Mucosa of descending colon (tissue), 3 donors: Measurements from ENCODE around the gene FZR1. TPM values are rescaled to one million over a fixed set of nuclear protein-coding genes. Genes with fewer than 3 reads are reported as not detected.
"Not testable (repeated sequence)": the region's sequence is repeated elsewhere in the genome, so short reads cannot be mapped to it uniquely, and the experiment has no call there.

Source experiments
- ATAC-seq: fragments of 200-7000 bp; cut with Tn5 transposase; one replicate; pipeline ENCODE4 v1.9.1; 2020; ENCODE audit warnings: mild to moderate bottlenecking, moderate library complexity
- DNase-seq, 3 donors: peaks; one replicate each; pipeline ENCODE4 v3.0.0-alpha.2; 2020
- H3K36me3 ChIP-seq: fragments of 200-600 bp; one replicate; pipeline ENCODE4 v1.8.0; 2021; ENCODE audit warnings: low read depth, mild to moderate bottlenecking
- H3K4me1 ChIP-seq: fragments of 200-600 bp; one replicate; pipeline ENCODE4 v1.8.0; 2021; ENCODE audit warnings: low read depth, mild to moderate bottlenecking
- H3K4me3 ChIP-seq: fragments of 200-600 bp; one replicate; pipeline ENCODE4 v1.8.0; 2021; ENCODE audit warnings: mild to moderate bottlenecking
- H3K9me3 ChIP-seq: fragments of 200-600 bp; one replicate; pipeline ENCODE4 v1.8.0; 2021; ENCODE audit warnings: mild to moderate bottlenecking
- intact Hi-C, 2 donors: fragments of 100-400 bp; cut with DNase I in 1 of 2; cut with micrococcal nuclease in 1 of 2; formaldehyde crosslinking; loops; one replicate each; pipeline versions ENCODE4 v1.11.0 to v1.11.1; 2022; cut with DNase I, micrococcal nuclease
- total RNA-seq, 3 donors: library from RNA; stranded (reverse); fragmentation: NEBNext Ultra II Directional in 2 of 3; extraction: Animal tissue kit (Norgen Biotek cat#: 25700) in 2 of 3; gene quantifications; one replicate each; pipeline versions ENCODE4 v1.2.1 to v1.2.4, GENCODE V29; 2021 to 2023
- TF ChIP-seq, protein P1 (sequence below): fragments of 200-600 bp; IDR thresholded peaks from one replicate; pipeline ENCODE4 v1.8.0; 2022; ENCODE audit warnings: antibody characterized with exemption, mild to moderate bottlenecking
- donor health status: DM: no; HTN: no; CAD: no; lungs with moderate emphysema.
- donor health status: DM: no; HTN: no; CAD: no.
- donor health status: DM: no; HTN: yes; CAD: no.

Gene FZR1
- total RNA-seq, 3 donors from 2014 or later = 35.9 to 59.6 (median 46.4) TPM

DNA sequence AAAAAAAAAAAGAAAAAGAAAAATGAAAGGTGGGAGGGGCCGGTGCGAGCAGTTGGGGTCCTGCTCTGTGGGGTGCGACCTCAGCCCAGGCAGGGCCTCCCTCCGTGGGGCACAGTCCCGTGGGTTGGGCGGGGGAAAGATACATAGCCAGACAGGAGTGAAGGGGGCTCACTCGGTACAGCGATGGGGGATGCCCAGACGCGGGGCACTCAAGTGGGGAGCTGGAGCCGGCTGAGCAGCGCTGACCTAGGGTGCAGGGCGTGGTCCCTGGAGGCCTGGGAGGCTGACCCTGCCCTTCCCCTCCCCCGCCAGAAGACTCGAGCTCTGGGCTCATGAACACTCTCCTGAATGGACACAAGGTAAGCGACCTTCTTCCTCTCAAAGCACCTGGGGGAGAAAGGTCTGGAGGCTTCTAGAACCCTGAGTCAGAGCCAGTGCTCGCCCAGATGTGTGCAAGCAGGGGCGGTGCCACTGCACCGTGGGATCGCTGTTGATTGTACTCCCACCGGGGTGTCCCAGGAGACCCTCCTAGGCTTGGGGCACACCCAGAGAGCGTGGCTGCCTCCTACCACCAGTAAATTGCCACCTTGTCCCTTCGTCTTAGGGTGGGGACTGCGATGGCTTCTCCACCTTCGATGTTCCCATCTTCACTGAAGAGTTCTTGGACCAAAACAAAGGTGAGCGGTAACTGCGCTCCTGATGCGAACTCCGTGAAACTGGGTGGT, 70.0 kb downstream of the FZR1 start:
- no peaks in the 10 kb centered on the region for H3K9me3 ChIP-seq
- ATAC-seq = no peak
- no peaks in the 10 kb centered on the region for H3K36me3 ChIP-seq
- TF ChIP-seq, protein P1, sequence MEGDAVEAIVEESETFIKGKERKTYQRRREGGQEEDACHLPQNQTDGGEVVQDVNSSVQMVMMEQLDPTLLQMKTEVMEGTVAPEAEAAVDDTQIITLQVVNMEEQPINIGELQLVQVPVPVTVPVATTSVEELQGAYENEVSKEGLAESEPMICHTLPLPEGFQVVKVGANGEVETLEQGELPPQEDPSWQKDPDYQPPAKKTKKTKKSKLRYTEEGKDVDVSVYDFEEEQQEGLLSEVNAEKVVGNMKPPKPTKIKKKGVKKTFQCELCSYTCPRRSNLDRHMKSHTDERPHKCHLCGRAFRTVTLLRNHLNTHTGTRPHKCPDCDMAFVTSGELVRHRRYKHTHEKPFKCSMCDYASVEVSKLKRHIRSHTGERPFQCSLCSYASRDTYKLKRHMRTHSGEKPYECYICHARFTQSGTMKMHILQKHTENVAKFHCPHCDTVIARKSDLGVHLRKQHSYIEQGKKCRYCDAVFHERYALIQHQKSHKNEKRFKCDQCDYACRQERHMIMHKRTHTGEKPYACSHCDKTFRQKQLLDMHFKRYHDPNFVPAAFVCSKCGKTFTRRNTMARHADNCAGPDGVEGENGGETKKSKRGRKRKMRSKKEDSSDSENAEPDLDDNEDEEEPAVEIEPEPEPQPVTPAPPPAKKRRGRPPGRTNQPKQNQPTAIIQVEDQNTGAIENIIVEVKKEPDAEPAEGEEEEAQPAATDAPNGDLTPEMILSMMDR = no peak
- no peak overlapping the region for H3K4me3 ChIP-seq
- DNase-seq = peak in 2 of 3 donors; percentile 32 to 61
- H3K4me1 ChIP-seq = peaks cover 30% of the 10 kb centered on the region
- intact Hi-C loops = no loop called here

DNA sequence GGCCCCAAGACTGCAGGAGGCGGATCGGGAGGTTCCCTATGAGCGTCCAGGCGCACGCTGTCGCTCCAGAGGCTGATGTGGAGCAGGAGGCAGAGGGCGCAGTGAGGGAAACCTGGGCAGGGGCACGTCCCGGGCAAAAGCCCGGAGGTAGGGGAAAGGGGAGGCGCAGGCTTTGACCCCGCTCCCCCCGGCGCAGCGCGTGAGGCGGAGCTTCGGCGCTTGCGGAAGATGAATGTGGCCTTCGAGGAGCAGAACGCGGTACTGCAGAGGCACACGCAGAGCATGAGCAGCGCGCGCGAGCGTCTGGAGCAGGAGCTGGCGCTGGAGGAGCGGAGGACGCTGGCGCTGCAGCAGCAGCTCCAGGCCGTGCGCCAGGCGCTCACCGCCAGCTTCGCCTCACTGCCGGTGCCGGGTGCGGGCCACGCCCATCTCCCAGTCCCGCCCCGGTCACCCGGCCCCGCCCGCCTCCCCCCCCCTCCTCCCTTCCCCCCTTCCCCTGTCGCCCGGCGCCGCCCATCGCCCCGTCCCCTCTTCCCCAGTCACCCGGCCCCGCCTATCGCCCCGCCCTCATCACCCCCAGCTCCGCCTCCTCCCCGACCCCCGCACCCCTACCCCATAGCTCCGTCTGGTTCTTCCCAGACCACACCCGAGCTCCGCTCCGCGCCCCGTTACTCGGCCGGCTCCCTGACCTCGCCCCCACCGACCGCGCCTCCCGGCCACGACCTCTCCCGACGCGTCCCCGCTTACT, 70.8 kb downstream of the FZR1 start:
- no peaks in the 10 kb centered on the region for H3K36me3 ChIP-seq
- H3K9me3 ChIP-seq = no peaks in the 10 kb centered on the region
- peak; percentile 38 to 78 (median 77) for DNase-seq
- H3K4me3 ChIP-seq = no peak overlapping the region
- H3K4me1 ChIP-seq = peaks cover 26% of the 10 kb centered on the region
- TF ChIP-seq, protein P1 = no peak
- peak; percentile 22 for ATAC-seq
- intact Hi-C loops = no loop called here

DNA sequence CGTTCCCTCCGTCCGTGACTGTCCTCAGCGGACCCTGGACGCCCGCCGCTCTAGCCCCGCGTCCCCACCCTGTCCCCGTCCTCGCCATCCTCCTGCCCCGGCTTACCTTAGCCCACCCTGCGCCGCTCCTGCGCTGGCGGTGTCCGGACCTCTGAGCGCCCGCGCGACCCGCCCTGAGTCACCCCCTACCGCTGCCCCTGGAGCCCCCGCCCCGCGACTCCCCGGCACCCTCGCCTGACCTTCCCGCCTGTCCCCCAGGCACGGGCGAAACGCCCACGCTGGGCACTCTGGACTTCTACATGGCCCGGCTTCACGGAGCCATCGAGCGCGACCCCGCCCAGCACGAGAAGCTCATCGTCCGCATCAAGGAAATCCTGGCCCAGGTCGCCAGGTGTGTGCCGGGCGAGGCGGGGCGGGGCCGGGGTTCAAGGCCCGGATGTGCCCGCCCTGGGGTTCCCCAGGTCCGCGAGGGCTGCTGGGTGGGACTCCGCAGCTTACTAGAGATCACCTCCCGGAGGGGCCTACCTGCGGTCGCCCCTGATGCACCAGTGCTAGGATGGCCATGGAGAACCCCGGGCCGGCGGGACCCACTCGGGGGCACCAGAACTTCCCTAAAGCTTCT, 71.7 kb downstream of the FZR1 start:
- peak; percentile 66 for ATAC-seq

DNA sequence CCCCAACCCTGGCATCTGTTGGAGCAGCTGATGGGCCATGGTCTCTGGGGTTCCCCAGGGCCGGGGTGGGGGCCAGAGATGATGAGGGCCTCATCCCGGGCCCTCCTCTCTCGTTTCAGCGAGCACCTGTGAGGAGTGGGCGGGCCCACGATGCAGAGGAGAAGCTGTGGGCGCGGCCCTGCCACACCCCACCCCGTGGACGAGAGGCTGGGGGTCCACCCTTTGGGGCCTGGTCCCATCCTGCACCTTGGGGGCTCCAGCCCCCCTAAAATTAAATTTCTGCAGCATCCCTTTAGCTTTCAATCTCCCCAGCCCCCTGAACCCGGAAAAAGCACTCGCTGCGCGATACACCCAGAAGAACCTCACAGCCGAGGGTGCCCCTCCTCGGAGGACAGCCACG, 72.3 kb downstream of the FZR1 start:
- intact Hi-C loops = no loop called here
- Histone ChIP-seq H3K4me1 (peaks cover 21% of the 10 kb centered on the region), H3K4me3 (no peak overlapping the region), H3K36me3 (no peaks in the 10 kb centered on the region), H3K9me3 (no peaks in the 10 kb centered on the region)
- DNase-seq = peak in 2 of 3 donors; percentile 11 to 48
- TF ChIP-seq, protein P1 = no peak
- no peak for ATAC-seq

More for the DNA sequence above, 71.7 kb downstream of the FZR1 start:
- Histone ChIP-seq H3K4me3 (no peak overlapping the region), H3K9me3 (no peaks in the 10 kb centered on the region), H3K36me3 (no peaks in the 10 kb centered on the region), H3K4me1 (peaks cover 21% of the 10 kb centered on the region)
- peak; percentile 76 to 87 (median 84) for DNase-seq
- TF ChIP-seq, protein P1 = no peak
- intact Hi-C loops = no loop called here

DNA sequence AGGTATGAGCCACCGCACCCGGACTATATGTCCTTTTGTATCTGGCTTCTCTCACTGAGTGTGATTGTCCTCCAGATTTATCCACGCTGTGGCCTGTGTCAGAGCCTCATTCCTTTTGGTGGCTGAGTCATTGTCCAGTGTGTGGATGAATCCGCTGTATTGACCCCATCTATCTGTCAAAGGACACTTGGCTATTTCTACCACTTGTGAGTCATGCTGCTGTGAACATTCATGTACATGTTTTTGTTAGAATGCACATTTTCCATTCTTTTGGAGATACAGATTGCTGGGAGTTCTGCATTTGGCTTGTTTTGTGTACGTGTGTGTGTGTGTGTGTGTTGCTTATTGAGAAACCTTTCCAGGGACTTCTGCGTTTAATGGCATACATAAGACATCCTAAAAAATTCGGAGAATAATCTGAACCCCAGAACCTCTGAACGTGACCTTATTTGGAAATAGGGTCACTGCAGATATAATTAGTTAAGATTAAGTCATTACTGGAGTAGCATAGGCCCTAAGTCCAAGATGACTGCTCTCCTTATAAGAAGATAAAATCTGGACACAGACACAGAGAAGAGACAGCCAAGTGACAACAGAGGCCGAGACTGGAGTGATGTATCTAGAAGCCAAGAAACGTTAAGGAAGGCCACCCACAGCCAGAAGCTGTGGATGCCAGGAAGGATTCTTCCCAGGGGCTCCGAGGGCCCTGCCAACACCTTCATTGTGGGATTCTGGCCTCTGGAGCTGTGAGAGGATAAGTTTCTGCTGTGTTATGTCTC, 74.2 kb downstream of the FZR1 start:
- intact Hi-C loops = no loop called here
- H3K9me3 ChIP-seq = no peaks in the 10 kb centered on the region
- DNase-seq (peak in 1 of 3 donors; percentile 10), ATAC-seq (no peak)
- peaks cover 14% of the 10 kb centered on the region for H3K4me1 ChIP-seq
- TF ChIP-seq, protein P1 = no peak
- no peaks in the 10 kb centered on the region for H3K36me3 ChIP-seq
- no peak overlapping the region for H3K4me3 ChIP-seq

DNA sequence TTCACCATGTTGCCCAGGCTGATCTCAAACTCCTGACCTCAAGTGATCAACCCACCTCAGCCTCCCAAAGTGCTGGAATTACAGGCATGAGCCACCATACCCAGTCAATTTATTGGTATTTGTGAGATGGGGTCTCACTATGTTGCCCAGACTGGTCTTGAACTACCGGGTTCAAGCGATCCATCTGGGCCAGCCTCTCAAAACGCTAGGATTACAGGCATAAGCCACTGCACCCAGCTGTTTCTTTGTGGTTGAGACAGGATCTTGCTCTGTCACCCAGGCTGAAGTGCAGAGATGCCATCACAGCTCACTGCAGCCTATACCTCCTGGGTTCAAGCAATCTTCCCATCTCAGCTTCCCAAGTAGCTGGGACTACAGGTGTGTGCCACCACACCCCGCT, 75.7 kb downstream of the FZR1 start:
- intact Hi-C loops = not testable (repeated sequence)

DNA sequence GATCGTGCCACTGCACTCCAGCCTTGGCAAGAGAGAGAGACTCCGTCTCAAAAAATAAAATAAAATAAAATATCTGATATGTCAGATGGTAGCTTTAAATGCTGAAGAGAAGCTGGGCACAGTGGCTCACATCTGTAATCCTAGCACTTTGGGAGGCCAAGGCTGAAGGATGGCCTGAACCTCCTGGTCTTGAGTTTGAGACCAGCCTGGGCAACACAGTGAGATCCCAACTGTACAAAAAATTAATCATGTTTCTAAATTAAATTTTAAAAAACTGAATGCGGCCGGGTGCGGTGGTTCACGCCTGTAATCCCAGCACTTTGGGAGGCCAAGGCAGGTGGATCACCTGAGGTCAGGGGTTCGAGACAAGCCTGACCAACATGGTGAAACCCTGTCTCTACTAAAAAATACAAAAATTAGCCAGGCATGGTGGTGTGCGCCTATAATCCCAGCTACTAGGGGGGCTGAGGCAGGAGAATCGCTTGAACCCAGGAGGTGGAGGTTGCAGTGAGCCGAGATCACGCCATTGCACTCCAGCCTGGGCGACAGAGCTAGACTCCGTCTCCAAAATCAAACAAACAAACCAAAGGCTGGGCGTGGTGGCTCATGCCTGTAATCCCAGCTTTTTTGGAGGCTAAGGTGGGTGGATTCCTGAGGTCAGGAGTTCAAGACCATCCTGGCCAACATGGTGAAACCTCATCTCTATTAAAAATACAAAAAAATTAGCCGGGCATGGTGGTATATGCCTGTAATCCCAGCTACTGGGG, 78.1 kb downstream of the FZR1 start:
- H3K4me1 ChIP-seq, DNase-seq, intact Hi-C loops, ATAC-seq, H3K36me3 ChIP-seq, H3K4me3 ChIP-seq, H3K9me3 ChIP-seq: not testable (repeated sequence)

More for the DNA sequence above, 75.7 kb downstream of the FZR1 start:
- H3K4me3 ChIP-seq, ATAC-seq, H3K36me3 ChIP-seq, H3K4me1 ChIP-seq, H3K9me3 ChIP-seq, DNase-seq: not testable (repeated sequence)
